ENCODE data around the gene SOCS6. TPM values are rescaled to one million over a fixed set of nuclear protein-coding genes. Genes with fewer than 3 reads are reported as not detected.

SOCS6 gene
- total and polyA plus RNA-seq, 2 of the 13 experiments (the other 11 are each of a cell fraction or from before 2014, with no cell fraction given), result 18.6 to 38.3 TPM

DNA sequence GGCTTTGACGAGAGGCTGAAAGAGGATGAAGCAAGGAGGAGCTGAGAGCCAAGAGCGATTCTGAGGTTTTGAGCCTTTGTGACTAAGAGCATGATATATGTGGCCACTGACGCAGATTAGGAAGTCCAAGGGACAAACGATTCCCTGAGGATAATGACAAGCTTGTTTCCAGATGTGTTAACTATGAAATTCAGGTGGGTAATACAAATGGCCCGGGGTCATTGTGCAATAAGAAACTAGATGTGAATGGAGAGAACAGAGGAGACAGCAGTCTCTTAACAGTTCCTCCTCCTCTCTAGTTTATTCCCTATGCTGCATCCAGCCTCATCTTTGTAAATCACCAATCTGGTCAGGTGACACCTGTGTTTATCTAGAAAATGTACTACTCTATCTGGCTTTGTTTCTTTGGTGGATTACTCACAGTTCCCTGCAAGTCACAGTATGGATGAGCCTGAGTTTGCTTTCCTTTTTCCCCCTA, 84.2 kb downstream of the SOCS6 start (continued):
- no peak for TF ChIP-seq SOX6 (IDR thresholded peaks at IDR 0.05)
- TF ChIP-seq SOX6 (CRISPR knock-in tag; IDR thresholded peaks at IDR 0.05), result peak; percentile 17; the same call in 1 of the 2 replicates
- TF ChIP-seq RCOR2 (CRISPR knock-in tag; IDR thresholded peaks at IDR 0.05), result peak; percentile 25; the same call in 1 of the 2 replicates
- TF ChIP-seq SIN3B (IDR thresholded peaks at IDR 0.05; ENCODE audit: low read length), result no peak
- TF ChIP-seq HNF4G (IDR thresholded peaks at IDR 0.05; ENCODE audit: borderline replicate concordance, low read depth, low read length), result peak; percentile 29; the same call in 1 of the 2 replicates
- TF ChIP-seq HNF4G (CRISPR knock-in tag; IDR thresholded peaks at IDR 0.05; ENCODE audit: borderline replicate concordance, low read depth), result no peak
- peak in 1 of 2 experiments; percentile 52; a peak in 1 of 4 replicates for TF ChIP-seq EP300 (IDR thresholded peaks at IDR 0.05; ENCODE audit: low read depth in 2 of 2, low read length in 2 of 2)
- TF ChIP-seq EP300 (CRISPR knock-in tag; IDR thresholded peaks at IDR 0.05; ENCODE audit: borderline replicate concordance), result 0 out of 2 replicates have a peak, but pooled peaks have one; percentile 27
- TF ChIP-seq, protein P1, sequence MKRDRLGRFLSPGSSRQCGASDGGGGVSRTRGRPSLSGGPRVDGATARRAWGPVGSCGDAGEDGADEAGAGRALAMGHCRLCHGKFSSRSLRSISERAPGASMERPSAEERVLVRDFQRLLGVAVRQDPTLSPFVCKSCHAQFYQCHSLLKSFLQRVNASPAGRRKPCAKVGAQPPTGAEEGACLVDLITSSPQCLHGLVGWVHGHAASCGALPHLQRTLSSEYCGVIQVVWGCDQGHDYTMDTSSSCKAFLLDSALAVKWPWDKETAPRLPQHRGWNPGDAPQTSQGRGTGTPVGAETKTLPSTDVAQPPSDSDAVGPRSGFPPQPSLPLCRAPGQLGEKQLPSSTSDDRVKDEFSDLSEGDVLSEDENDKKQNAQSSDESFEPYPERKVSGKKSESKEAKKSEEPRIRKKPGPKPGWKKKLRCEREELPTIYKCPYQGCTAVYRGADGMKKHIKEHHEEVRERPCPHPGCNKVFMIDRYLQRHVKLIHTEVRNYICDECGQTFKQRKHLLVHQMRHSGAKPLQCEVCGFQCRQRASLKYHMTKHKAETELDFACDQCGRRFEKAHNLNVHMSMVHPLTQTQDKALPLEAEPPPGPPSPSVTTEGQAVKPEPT (CRISPR knock-in tag; IDR thresholded peaks at IDR 0.05; ENCODE audit: low read depth), result no peak
- TF ChIP-seq SMARCC2 (IDR thresholded peaks at IDR 0.05), result no peak
- 0 out of 2 replicates have a peak, but pooled peaks have one; percentile 37 for TF ChIP-seq TBX2 (CRISPR knock-in tag; IDR thresholded peaks at IDR 0.05; ENCODE audit: borderline replicate concordance)
- no peak for TF ChIP-seq ZNF713 (CRISPR knock-in tag; IDR thresholded peaks at IDR 0.05)
- peak; percentile 91 for TF ChIP-seq CEBPB (IDR thresholded peaks at IDR 0.05; ENCODE audit: borderline replicate concordance, low read depth, low read length)
- no peak for TF ChIP-seq ZNF629 (CRISPR knock-in tag; conservative IDR thresholded peaks at IDR 0.05)
- TF ChIP-seq ZNF207 (IDR thresholded peaks at IDR 0.05; ENCODE audit: borderline replicate concordance), result no peak
- peak in 1 of 2 experiments; percentile 32; a peak in 1 of 4 replicates for TF ChIP-seq POLR2A (IDR thresholded peaks at IDR 0.05; ENCODE audit: insufficient read depth in 1 of 2, low read depth in 2 of 2, low read length in 2 of 2)
- TF ChIP-seq ZSCAN30 (CRISPR knock-in tag; IDR thresholded peaks at IDR 0.05), result no peak
- TF ChIP-seq, protein P2, sequence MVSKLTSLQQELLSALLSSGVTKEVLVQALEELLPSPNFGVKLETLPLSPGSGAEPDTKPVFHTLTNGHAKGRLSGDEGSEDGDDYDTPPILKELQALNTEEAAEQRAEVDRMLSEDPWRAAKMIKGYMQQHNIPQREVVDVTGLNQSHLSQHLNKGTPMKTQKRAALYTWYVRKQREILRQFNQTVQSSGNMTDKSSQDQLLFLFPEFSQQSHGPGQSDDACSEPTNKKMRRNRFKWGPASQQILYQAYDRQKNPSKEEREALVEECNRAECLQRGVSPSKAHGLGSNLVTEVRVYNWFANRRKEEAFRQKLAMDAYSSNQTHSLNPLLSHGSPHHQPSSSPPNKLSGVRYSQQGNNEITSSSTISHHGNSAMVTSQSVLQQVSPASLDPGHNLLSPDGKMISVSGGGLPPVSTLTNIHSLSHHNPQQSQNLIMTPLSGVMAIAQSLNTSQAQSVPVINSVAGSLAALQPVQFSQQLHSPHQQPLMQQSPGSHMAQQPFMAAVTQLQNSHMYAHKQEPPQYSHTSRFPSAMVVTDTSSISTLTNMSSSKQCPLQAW (CRISPR knock-in tag; IDR thresholded peaks at IDR 0.05), result no peak
- TF ChIP-seq YEATS2 (CRISPR knock-in tag; IDR thresholded peaks at IDR 0.05; ENCODE audit: borderline replicate concordance), result no peak
- TF ChIP-seq SAP130 (CRISPR knock-in tag; IDR thresholded peaks at IDR 0.05; ENCODE audit: low read depth), result peak; percentile 34; the same call in 1 of the 2 replicates
- TF ChIP-seq CEBPG (CRISPR knock-in tag; IDR thresholded peaks at IDR 0.05), result peak; percentile 77

Data from HepG2 (cell line).